ENCODE data around the gene RXRB.

RXRB gene

DNA sequence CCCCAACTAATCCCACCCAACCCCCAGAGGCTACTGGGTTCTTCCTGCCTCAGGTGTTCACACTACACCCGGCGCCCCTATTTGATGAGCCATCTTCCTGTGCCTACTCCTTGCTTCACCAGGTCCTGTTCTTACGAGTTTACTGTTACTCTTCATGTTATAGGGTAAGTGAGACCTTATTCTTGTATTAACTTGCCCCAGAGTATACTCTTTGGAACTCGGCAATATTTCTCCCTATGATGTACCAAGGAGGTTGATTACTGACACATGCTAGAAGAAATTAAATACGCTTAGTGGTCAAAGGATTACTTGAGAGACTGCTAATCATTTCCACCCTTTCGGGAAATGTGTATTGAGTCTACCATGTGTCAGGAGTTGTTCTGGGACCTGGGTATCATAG, 16.8 kb upstream of the RXRB start:
- Histone ChIP-seq H3K4me3 (ENCODE audit: low read depth, low read length, poor library complexity, severe bottlenecking) (no peak overlapping the region), H3K36me3 (ENCODE audit: insufficient read depth, low read length) (no peaks in the 10 kb centered on the region), H3K4me2 (ENCODE audit: low read length) (no peak overlapping the region), H3K27me3 (ENCODE audit: insufficient read depth, low read length) (0 out of 2 replicates have a peak, but pooled peaks cover 3% of the 10 kb centered on the region), H3K9me2 (ENCODE audit: low read depth, low read length) (no peaks in the 10 kb centered on the region), H3K9ac (ENCODE audit: low read length) (no peak overlapping the region), H3F3A (ENCODE audit: insufficient read depth, low read length) (no peaks in the 10 kb centered on the region), H2AFZ (ENCODE audit: low read length) (no peak overlapping the region), H3K27ac (ENCODE audit: low read depth, low read length, poor library complexity, severe bottlenecking) (no peak overlapping the region), H3K9me3 (ENCODE audit: low read length) (no peaks in the 10 kb centered on the region), H3K79me2 (ENCODE audit: insufficient read depth, low read length) (no peaks in the 10 kb centered on the region), H3K4me1 (ENCODE audit: insufficient read depth, low read length, severe bottlenecking) (no peaks in the 10 kb centered on the region), H4K20me1 (ENCODE audit: insufficient read depth, low read length) (no peaks in the 10 kb centered on the region)
- no peak for TF ChIP-seq EZH2 (IDR thresholded peaks at IDR 0.05; ENCODE audit: borderline replicate concordance, low read length)
- TF ChIP-seq, protein P1, sequence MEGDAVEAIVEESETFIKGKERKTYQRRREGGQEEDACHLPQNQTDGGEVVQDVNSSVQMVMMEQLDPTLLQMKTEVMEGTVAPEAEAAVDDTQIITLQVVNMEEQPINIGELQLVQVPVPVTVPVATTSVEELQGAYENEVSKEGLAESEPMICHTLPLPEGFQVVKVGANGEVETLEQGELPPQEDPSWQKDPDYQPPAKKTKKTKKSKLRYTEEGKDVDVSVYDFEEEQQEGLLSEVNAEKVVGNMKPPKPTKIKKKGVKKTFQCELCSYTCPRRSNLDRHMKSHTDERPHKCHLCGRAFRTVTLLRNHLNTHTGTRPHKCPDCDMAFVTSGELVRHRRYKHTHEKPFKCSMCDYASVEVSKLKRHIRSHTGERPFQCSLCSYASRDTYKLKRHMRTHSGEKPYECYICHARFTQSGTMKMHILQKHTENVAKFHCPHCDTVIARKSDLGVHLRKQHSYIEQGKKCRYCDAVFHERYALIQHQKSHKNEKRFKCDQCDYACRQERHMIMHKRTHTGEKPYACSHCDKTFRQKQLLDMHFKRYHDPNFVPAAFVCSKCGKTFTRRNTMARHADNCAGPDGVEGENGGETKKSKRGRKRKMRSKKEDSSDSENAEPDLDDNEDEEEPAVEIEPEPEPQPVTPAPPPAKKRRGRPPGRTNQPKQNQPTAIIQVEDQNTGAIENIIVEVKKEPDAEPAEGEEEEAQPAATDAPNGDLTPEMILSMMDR (IDR thresholded peaks at IDR 0.05; ENCODE audit: low read length): no peak

- Histone ChIP-seq H3K9ac (ENCODE audit: low read length) (no peak overlapping the region), H3K27me3 (ENCODE audit: insufficient read depth, low read length) (0 out of 2 replicates have a peak, but pooled peaks cover 3% of the 10 kb centered on the region), H3K4me2 (ENCODE audit: low read length) (no peak overlapping the region), H4K20me1 (ENCODE audit: insufficient read depth, low read length) (no peaks in the 10 kb centered on the region), H2AFZ (ENCODE audit: low read length) (no peak overlapping the region), H3K79me2 (ENCODE audit: insufficient read depth, low read length) (no peaks in the 10 kb centered on the region), H3F3A (ENCODE audit: insufficient read depth, low read length) (no peaks in the 10 kb centered on the region), H3K4me3 (ENCODE audit: low read depth, low read length, poor library complexity, severe bottlenecking) (no peak overlapping the region), H3K4me1 (ENCODE audit: insufficient read depth, low read length, severe bottlenecking) (no peaks in the 10 kb centered on the region), H3K36me3 (ENCODE audit: insufficient read depth, low read length) (no peaks in the 10 kb centered on the region; the same call in 1 of the 2 replicates), H3K9me3 (ENCODE audit: low read length) (no peaks in the 10 kb centered on the region), H3K9me2 (ENCODE audit: low read depth, low read length) (no peaks in the 10 kb centered on the region), H3K27ac (ENCODE audit: low read depth, low read length, poor library complexity, severe bottlenecking) (no peak overlapping the region)
- TF ChIP-seq, protein P1 (IDR thresholded peaks at IDR 0.05; ENCODE audit: low read length): no peak
- no peak for TF ChIP-seq EZH2 (IDR thresholded peaks at IDR 0.05; ENCODE audit: borderline replicate concordance, low read length)
These were observed 15.7 kb upstream of the RXRB start for GRCh38 chr6:33216117-33216649.

DNA sequence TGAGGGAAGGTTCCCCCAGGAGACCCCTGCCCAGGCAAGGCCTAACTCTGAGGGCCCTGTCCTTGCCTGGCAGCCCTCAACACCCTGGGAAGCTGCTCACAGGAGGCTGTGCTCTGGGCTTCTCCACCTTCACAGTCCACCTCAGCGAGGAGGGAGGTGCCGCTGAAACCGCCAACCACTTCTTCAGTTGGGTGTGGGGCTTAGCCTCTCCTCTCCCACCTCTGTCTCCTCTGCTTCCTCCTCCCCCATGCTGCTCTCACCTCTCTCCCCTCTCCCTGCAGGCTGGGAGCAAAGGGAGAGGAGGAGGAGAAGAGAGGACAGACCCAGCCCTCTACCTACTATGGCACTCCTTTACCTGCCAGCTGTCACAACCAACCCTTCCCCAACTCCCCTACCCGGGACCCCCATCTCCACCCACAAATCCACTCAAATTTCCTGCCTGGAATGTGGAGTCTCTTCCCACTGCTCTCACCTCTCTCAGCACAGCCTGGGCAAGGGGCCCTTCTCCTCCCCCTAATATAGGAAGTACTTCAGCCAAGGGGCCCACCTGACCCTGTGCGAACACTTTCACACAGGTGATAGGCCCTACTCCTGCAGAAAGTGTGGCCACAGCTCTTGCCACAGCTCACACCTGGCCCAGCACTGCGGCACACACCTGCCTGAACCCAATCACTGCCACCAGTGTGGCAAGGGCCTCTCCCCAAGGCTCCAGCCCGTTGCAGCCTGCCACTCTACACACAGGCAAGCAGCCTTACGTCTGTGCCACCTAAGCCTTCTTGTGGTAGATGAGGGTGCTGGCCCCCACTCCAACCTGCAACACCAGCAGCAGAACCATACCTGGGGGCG, 15.0 kb upstream of the RXRB start:
- Histone ChIP-seq H3K27ac (ENCODE audit: low read depth, low read length, poor library complexity, severe bottlenecking) (no peak overlapping the region), H3K9ac (ENCODE audit: low read length) (no peak overlapping the region), H3K4me3 (ENCODE audit: low read depth, low read length, poor library complexity, severe bottlenecking) (no peak overlapping the region), H3K36me3 (ENCODE audit: insufficient read depth, low read length) (peaks cover 4% of the 10 kb centered on the region; the same call in 1 of the 2 replicates), H4K20me1 (ENCODE audit: insufficient read depth, low read length) (no peaks in the 10 kb centered on the region), H3K4me2 (ENCODE audit: low read length) (no peak overlapping the region), H3K4me1 (ENCODE audit: insufficient read depth, low read length, severe bottlenecking) (no peaks in the 10 kb centered on the region), H3K9me3 (ENCODE audit: low read length) (no peaks in the 10 kb centered on the region), H3K9me2 (ENCODE audit: low read depth, low read length) (no peaks in the 10 kb centered on the region), H3K79me2 (ENCODE audit: insufficient read depth, low read length) (no peaks in the 10 kb centered on the region), H3K27me3 (ENCODE audit: insufficient read depth, low read length) (0 out of 2 replicates have a peak, but pooled peaks cover 3% of the 10 kb centered on the region), H3F3A (ENCODE audit: insufficient read depth, low read length) (no peaks in the 10 kb centered on the region), H2AFZ (ENCODE audit: low read length) (no peak overlapping the region)
- TF ChIP-seq, protein P1 (IDR thresholded peaks at IDR 0.05; ENCODE audit: low read length): no peak
- no peak for TF ChIP-seq EZH2 (IDR thresholded peaks at IDR 0.05; ENCODE audit: borderline replicate concordance, low read length)
